CD14-positive monocyte (primary cell): ENCODE measurements around the gene PITPNB. TPM values are rescaled to one million over a fixed set of nuclear protein-coding genes. Genes with fewer than 3 reads are reported as not detected.
A peak's percentile ranks its signal among the peaks of the same experiment; 100 is the strongest.

Experiments used
- DNase-seq, 3 donors: peaks; one replicate each; pipeline ENCODE4 v3.0.0-alpha.2; 2011 to 2022
- H2AFZ ChIP-seq: 2 replicates; pipeline ENCODE4 v1.6.0; 2012; ENCODE audit warnings: mild to moderate bottlenecking, low read depth, low read length, inconsistent platforms; ENCODE audit not compliant: insufficient read depth, poor library complexity, severe bottlenecking
- H3K27ac ChIP-seq, 2 donors: 1 replicate in 1 of 2; 2 replicates in 1 of 2; pipeline ENCODE4 v1.5.1; 2012 to 2013; ENCODE audit warnings: low read length in 2 of 2, control low read depth in 1 of 2, inconsistent platforms in 1 of 2, low read depth in 1 of 2, mild to moderate bottlenecking in 1 of 2
- H3K27me3 ChIP-seq, 2 donors: one replicate each; pipeline versions ENCODE4 v1.6.0 to v1.6.1; 2011 to 2013; ENCODE audit warnings: low read length in 2 of 2; ENCODE audit not compliant: control insufficient read depth in 2 of 2, insufficient read depth in 2 of 2
- H3K36me3 ChIP-seq, 2 donors: replicated peaks in 1 of 2; 1 replicate in 1 of 2; 2 replicates in 1 of 2; pipeline versions ENCODE4 v1.5.1 to v1.6.1; 2012 to 2013; ENCODE audit warnings: low read length in 2 of 2, control low read depth in 1 of 2, inconsistent platforms in 1 of 2, mild to moderate bottlenecking in 1 of 2; ENCODE audit not compliant: insufficient read depth in 2 of 2, control insufficient read depth in 1 of 2
- H3K4me1 ChIP-seq, 2 donors: 1 replicate in 1 of 2; 2 replicates in 1 of 2; pipeline versions ENCODE4 v1.5.1 to v1.6.1; 2012 to 2013; ENCODE audit warnings: low read length in 2 of 2, control low read depth in 1 of 2, inconsistent platforms in 1 of 2, mild to moderate bottlenecking in 1 of 2, moderate library complexity in 1 of 2; ENCODE audit not compliant: insufficient read depth in 2 of 2, control insufficient read depth in 1 of 2
- H3K4me2 ChIP-seq: replicated peaks from 2 replicates; pipeline ENCODE3; 2012; ENCODE audit warnings: low read length, moderate library complexity, mild to moderate bottlenecking; ENCODE audit not compliant: poor library complexity, severe bottlenecking; ENCODE audit errors: extremely low read depth
- H3K4me3 ChIP-seq, 3 experiments: fragments of 200-600 bp in 1 of 3; sonication (generic) in 1 of 3; replicated peaks in 1 of 3; 1 replicate in 2 of 3; 2 replicates in 1 of 3; pipeline ENCODE4 v1.5.1; 2011 to 2013; ENCODE audit warnings: low read length in 3 of 3, mild to moderate bottlenecking in 3 of 3, control low read depth in 2 of 3, low read depth in 2 of 3, inconsistent platforms in 1 of 3, moderate library complexity in 1 of 3
- H3K79me2 ChIP-seq: 2 replicates; pipeline ENCODE4 v1.6.0; 2012; ENCODE audit warnings: mild to moderate bottlenecking, control low read depth, inconsistent platforms, low read length, moderate library complexity; ENCODE audit not compliant: insufficient read depth
- H3K9ac ChIP-seq: 2 replicates; pipeline ENCODE4 v1.6.0; 2017; ENCODE audit warnings: low read length, mild to moderate bottlenecking; ENCODE audit not compliant: insufficient read depth, poor library complexity, severe bottlenecking
- H3K9me3 ChIP-seq, 2 donors: replicated peaks in 1 of 2; 1 replicate in 1 of 2; 2 replicates in 1 of 2; pipeline versions ENCODE4 v1.5.1 to v1.6.1; 2012 to 2013; ENCODE audit warnings: low read length in 2 of 2, control low read depth in 1 of 2; ENCODE audit not compliant: control insufficient read depth in 1 of 2, insufficient read depth in 1 of 2
- H4K20me1 ChIP-seq: 2 replicates; pipeline ENCODE4 v1.6.0; 2012; ENCODE audit warnings: mild to moderate bottlenecking, low read length, control low read depth, moderate library complexity; ENCODE audit not compliant: insufficient read depth
- H3K27ac Mint-ChIP-seq, 7 donors: one replicate each; pipeline ENCODE4 v1.8.0; 2020; ENCODE audit warnings: mild to moderate bottlenecking in 7 of 7, mixed read lengths in 7 of 7, moderate library complexity in 6 of 7, inconsistent platforms in 2 of 7
- H3K27me3 Mint-ChIP-seq, 3 donors: one replicate each; pipeline ENCODE4 v1.8.0; 2021 to 2022; ENCODE audit warnings: low read depth in 3 of 3, mild to moderate bottlenecking in 3 of 3, mixed read lengths in 3 of 3, moderate library complexity in 3 of 3, inconsistent platforms in 1 of 3
- H3K36me3 Mint-ChIP-seq, 2 donors: one replicate each; pipeline ENCODE4 v1.8.0; 2020; ENCODE audit warnings: mixed read lengths in 2 of 2, inconsistent platforms in 1 of 2, mild to moderate bottlenecking in 1 of 2
- H3K4me1 Mint-ChIP-seq: one replicate; pipeline ENCODE4 v1.8.0; 2020; ENCODE audit warnings: mild to moderate bottlenecking, mixed read lengths
- H3K4me3 Mint-ChIP-seq, 2 donors: one replicate each; pipeline ENCODE4 v1.8.0; 2020; ENCODE audit warnings: mild to moderate bottlenecking in 2 of 2, mixed read lengths in 2 of 2, moderate library complexity in 1 of 2
- H3K9me3 Mint-ChIP-seq, 7 donors: one replicate each; pipeline ENCODE4 v1.8.0; 2020 to 2022; ENCODE audit warnings: mixed read lengths in 7 of 7, mild to moderate bottlenecking in 6 of 7, moderate library complexity in 6 of 7, inconsistent platforms in 2 of 7
- CTCF ChIP-seq: fragments of 200-600 bp; IDR thresholded peaks from one replicate; pipeline ENCODE4 v1.8.0; 2022; ENCODE audit warnings: antibody characterized with exemption, mild to moderate bottlenecking
- WGBS: methylation state at CpG from one replicate; pipeline ENCODE4 v1.1.5; 2013; ENCODE audit warnings: missing lambda C conversion rate; ENCODE audit not compliant: insufficient coverage; 5-methylcytosine and 5-hydroxymethylcytosine counted together
- intact Hi-C, 2 donors: fragments of 100-400 bp; cut with micrococcal nuclease; formaldehyde crosslinking; loops; one replicate each; pipeline versions ENCODE4 v1.15.0 to v1.15.1; 2023
- polyA plus RNA-seq, 3 donors: library from polyadenylated mRNA; depleted of rRNA in 1 of 3; unstranded in 2 of 3; stranded (reverse) in 1 of 3; fragments of 300-500 nt in 2 of 3; fragments of >200 nt in 1 of 3; fragmentation: Illumina TruSeq in 2 of 3; gene quantifications; 1 replicate in 2 of 3; 2 replicates in 1 of 3; pipeline ENCODE4 v1.2.3, GENCODE V29; 2012 to 2021

PITPNB gene
- polyA plus RNA-seq, 3 donors = 19.2 to 29.1 (median 25.2) TPM

GRCh38 chr22:27881421-27881820 is 37.6 kb downstream of the PITPNB start:
- WGBS = 86% methylated on average over 1 of the region's 3 CpGs
- no peak overlapping the region for H2AFZ ChIP-seq
- H3K79me2 ChIP-seq = peaks cover 5% of the 10 kb centered on the region
- TF ChIP-seq CTCF = no peak
- H3K4me1 ChIP-seq = no peaks in the 10 kb centered on the region
- Mint-ChIP-seq H3K9me3 (no peaks in the 10 kb centered on the region), H3K27ac (no peak overlapping the region), H3K36me3 (peaks cover 27% of the 10 kb centered on the region in 2 donors), H3K27me3 (no peaks in the 10 kb centered on the region), H3K4me3 (no peak overlapping the region), H3K4me1 (no peaks in the 10 kb centered on the region)
- H3K9ac ChIP-seq = no peak overlapping the region
- H3K27me3 ChIP-seq = no peaks in the 10 kb centered on the region
- H3K9me3 ChIP-seq = no peaks in the 10 kb centered on the region
- H3K4me2 ChIP-seq = no peak overlapping the region
- H3K27ac ChIP-seq = no peak overlapping the region
- peaks cover 26 to 64% of the 10 kb centered on the region in 2 donors for H3K36me3 ChIP-seq
- H4K20me1 ChIP-seq = no peaks in the 10 kb centered on the region
- no peak for DNase-seq
- intact Hi-C loops = loop anchor here in 1 of 2 donors (10.0 kb wide), 1 partner anchor 713 kb away; no protein-coding TSS in a partner anchor
- H3K4me3 ChIP-seq = no peak overlapping the region

GRCh38 chr22:27880778-27881394 is 38.2 kb downstream of the PITPNB start:
- no peaks in the 10 kb centered on the region for H3K9me3 Mint-ChIP-seq
- no peaks in the 10 kb centered on the region for H3K4me1 ChIP-seq
- intact Hi-C loops = loop anchor here in 1 of 2 donors (10.0 kb wide), 1 partner anchor 714 kb away; no protein-coding TSS in a partner anchor
- peaks cover 9% of the 10 kb centered on the region for H3K79me2 ChIP-seq
- peak in 2 of 3 donors; percentile 27 to 33 for DNase-seq
- no peak overlapping the region for H3K4me3 ChIP-seq
- H3K4me2 ChIP-seq = no peak overlapping the region
- H2AFZ ChIP-seq = no peak overlapping the region
- H3K36me3 ChIP-seq = peaks cover 22 to 64% of the 10 kb centered on the region in 2 donors
- no peak overlapping the region for H3K9ac ChIP-seq
- no peaks in the 10 kb centered on the region for H3K27me3 ChIP-seq
- H3K27ac ChIP-seq = no peak overlapping the region
- H3K36me3 Mint-ChIP-seq = peaks cover 29 to 31% of the 10 kb centered on the region in 2 donors
- no peaks in the 10 kb centered on the region for H3K9me3 ChIP-seq
- no peaks in the 10 kb centered on the region for H4K20me1 ChIP-seq
- no peaks in the 10 kb centered on the region for H3K4me1 Mint-ChIP-seq
- peak; percentile 64 for TF ChIP-seq CTCF
- no peaks in the 10 kb centered on the region for H3K27me3 Mint-ChIP-seq
- no peak overlapping the region for H3K4me3 Mint-ChIP-seq
- peak overlapping the region in 1 of 7 donors; percentile 32 for H3K27ac Mint-ChIP-seq
- WGBS = no CpG with 5 or more reads among the region's 6 CpGs
